ENCODE results near the gene NHERF2. TPM values are rescaled to one million over a fixed set of nuclear protein-coding genes. Genes with fewer than 3 reads are reported as not detected.

The NHERF2 gene
- total RNA-seq, 2 donors from 2014 or later = 0.82 to 3.7 TPM

- Mint-ChIP-seq H3K36me3 (no peaks in the 10 kb centered on the region), H3K9me3 (no peaks in the 10 kb centered on the region), H3K27ac (no peak overlapping the region)
- ATAC-seq (no peak), DNase-seq (ENCODE audit: low spot score in 2 of 2) (no peak)
Observed at GRCh38 chr16:2040041-2040786, 13.5 kb downstream of the NHERF2 start.

DNA sequence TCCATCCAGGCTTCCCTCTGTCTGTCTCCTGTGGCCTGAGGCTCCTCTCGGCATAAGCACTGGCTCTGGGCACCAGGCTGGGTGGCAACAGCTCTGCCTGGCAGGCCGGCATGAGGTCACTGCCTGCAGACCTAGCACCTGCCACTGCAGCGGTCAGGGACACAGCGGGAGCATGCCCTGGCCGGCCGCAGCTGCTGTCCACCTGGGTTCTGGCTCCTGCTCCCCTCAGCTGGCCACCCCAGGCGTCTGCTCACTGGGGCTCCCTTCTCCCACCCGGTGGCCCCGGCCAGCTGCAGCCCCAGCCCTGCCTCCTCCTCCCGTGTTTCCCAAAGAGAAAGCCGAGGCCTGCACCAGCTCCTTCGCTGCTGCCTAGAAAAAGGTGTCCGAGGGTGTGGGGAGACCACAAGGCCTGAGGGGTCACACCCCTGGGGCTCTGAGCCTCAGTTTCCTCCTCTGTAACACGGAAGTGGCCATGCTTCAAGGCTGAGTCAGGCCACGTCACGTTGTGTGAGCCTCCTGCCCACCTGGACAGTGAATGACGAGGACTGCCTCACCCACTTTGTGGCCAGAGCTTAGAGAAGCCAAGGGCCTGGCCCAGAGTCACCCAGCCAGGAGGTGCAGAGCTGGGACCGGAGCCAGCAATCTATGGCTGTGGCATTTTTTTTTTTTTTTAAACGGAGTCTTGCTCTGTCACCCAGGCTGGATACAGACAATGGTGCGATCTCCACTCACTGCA lies 14.3 kb downstream of the NHERF2 start:
- Mint-ChIP-seq H3K27ac (no peak overlapping the region), H3K9me3 (no peaks in the 10 kb centered on the region), H3K36me3 (no peaks in the 10 kb centered on the region)
- DNase-seq (ENCODE audit: low spot score in 2 of 2) = no peak
- ATAC-seq = no peak

DNA sequence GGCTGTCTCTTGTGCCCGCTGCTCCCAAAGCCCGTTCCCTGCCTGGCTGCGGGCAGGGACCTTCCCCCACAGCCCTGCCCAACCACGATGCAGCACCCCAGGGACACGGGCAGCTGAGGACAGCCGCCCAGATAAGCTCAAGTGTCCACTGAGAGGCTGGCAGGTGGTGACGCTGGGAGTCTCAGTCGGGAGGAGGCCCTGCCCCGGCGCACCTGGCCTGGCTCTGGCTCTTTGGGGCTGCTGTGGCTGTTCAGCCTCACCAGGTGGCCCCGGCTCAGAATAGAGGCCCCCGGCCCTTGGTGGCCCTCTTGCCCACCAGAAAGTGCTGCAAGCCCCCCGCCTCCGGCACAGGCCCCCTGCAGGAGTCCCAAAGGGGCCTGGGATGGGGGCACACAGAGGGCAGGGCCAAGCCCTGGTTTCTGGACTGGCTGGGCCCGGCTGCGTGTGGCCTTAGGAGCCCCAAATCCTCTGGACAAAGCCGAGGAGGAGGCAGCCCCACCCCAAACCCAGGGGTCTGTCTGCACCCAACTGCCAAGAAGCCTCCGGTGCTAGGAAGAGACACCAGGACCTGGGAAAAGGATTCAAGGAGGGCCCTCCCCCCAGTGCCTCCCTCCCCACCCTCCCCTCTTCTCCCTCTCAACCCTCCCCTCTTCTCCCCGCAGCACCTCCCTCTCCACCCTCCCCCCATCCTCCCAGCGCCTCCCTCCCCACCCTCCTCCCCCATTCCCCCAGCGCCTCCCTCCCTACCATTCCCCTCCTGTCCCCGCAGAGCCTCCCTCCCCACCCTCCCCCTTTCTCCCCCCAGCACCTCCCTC lies 15.7 kb downstream of the NHERF2 start:
- no peak for ATAC-seq
- Mint-ChIP-seq H3K27ac (no peak overlapping the region), H3K9me3 (no peaks in the 10 kb centered on the region), H3K36me3 (no peaks in the 10 kb centered on the region)
- no peak for DNase-seq (ENCODE audit: low spot score in 2 of 2)

GRCh38 chr16:2042986-2043666 lies 16.4 kb downstream of the NHERF2 start:
- Mint-ChIP-seq H3K9me3 (no peaks in the 10 kb centered on the region), H3K27ac (peak overlapping the region in 1 of 2 donors; percentile 92), H3K36me3 (no peaks in the 10 kb centered on the region)
- ATAC-seq = no peak
- no peak for DNase-seq (ENCODE audit: low spot score in 2 of 2)

DNA sequence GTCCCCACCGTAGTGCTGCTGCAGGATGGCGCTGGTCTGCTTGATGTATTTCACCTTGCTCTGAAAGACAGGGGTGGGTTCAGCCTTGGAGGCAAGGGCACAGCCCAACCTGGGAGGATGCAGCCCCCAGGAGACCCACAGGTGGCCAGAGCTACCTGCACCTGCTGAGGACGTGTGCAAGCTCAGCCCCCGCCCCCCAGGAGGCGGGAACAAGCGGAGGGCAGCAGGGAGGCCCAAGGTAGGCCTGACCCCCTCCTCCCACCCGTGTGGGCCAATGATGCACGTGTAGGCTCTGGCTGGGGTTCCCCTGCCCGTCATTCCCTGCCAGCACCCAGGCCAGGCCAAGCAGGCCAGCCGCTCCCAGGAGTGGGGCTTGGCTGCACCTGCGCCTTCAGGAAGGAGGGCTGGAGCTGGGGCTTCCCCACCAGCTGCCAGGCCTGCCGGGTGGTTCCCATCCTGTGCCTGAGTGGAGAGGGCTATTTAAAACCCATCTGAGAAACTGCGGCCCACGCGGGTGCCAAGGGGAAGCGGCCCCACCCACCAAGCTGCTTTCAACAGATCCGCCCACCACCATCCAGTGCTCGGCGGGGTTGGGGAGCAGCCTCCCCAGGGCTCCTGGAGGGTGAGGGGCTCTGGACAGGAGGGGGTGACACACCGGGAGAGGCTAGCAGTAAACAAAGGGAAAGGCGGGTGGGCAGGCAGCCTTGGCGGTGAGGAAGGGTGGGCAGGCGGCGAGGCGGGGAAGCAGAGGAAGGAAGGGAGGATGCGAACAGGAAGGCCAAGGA lies 17.2 kb downstream of the NHERF2 start:
- H3K9me3 Mint-ChIP-seq = no peaks in the 10 kb centered on the region
- ATAC-seq = no peak
- no peak for DNase-seq (ENCODE audit: low spot score in 2 of 2)
- H3K36me3 Mint-ChIP-seq = peaks cover 0 to 6% of the 10 kb centered on the region in 2 donors
- no peak overlapping the region for H3K27ac Mint-ChIP-seq

- Mint-ChIP-seq H3K36me3 (peaks cover 0 to 6% of the 10 kb centered on the region in 2 donors), H3K27ac (no peak overlapping the region), H3K9me3 (no peaks in the 10 kb centered on the region)
- DNase-seq (ENCODE audit: low spot score in 2 of 2) (no peak), ATAC-seq (no peak)
Observed at GRCh38 chr16:2044541-2044940, 17.8 kb downstream of the NHERF2 start.

- peaks cover 0 to 6% of the 10 kb centered on the region in 2 donors for H3K36me3 Mint-ChIP-seq
- H3K9me3 Mint-ChIP-seq = no peaks in the 10 kb centered on the region
- no peak overlapping the region for H3K27ac Mint-ChIP-seq
- no peak for DNase-seq (ENCODE audit: low spot score in 2 of 2)
- no peak for ATAC-seq
Observed at GRCh38 chr16:2045965-2046892, 19.5 kb downstream of the NHERF2 start.

- no peak for DNase-seq (ENCODE audit: low spot score in 2 of 2)
- peak in 1 of 2 donors; percentile 0 for ATAC-seq
- Mint-ChIP-seq H3K27ac (peak overlapping the region in 1 of 2 donors; percentile 79), H3K36me3 (peaks cover 0 to 6% of the 10 kb centered on the region in 2 donors), H3K9me3 (no peaks in the 10 kb centered on the region)
Observed at GRCh38 chr16:2046893-2047329, 20.2 kb downstream of the NHERF2 start.

DNA sequence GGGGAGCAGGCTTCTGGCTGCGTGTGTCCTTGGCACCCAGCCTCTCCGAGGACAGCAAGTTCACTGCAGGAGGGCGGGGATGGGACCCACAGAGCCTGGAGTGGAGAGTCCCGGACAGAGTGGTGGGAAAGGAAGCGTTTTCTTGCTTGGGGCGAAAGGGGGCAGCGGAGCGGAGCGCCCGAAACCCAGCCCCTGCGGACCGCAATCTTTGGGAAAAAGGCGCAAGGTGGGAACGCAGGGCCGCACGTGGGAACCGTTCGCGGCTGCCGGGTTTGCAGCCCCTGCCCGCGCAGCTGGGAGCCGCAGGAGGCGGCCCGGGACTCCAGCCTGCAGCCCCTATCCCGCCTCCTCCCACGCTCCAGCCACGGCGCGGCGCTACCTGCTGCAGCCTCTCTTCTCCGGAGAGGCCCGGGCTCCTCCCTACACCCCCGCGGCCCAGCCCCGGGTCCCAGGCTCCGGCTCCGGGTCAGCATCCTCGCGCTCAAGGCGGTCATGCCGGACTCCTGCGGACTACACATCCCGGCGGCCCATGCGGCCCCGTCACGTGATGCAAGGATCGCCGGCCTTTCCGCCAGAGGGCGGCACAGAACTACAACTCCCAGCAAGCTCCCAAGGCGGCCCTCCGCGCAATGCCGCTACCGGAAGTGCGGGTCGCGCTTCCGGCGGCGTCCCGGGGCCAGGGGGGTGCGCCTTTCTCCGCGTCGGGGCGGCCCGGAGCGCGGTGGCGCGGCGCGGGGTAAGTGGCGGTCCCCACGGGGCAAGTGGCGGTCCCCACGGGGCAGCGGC lies 20.8 kb downstream of the NHERF2 start, which contains the start of the genes NTHL1 and TSC2:
TSS of gene NTHL1 (minus strand) at position 505 of the 786 bp plus-strand sequence. CDS start at position 494, 11 bp downstream.
TSS of gene TSC2 (plus strand) at position 656 of the 786 bp plus-strand sequence. CDS start 631 bp downstream, outside the sequence.
- DNase-seq (ENCODE audit: low spot score in 2 of 2) = peak; percentile 96 to 97
- H3K9me3 Mint-ChIP-seq = no peaks in the 10 kb centered on the region
- peak within 1 kb of the TSS; percentile 79 to 82 for H3K27ac Mint-ChIP-seq
- H3K36me3 Mint-ChIP-seq = peaks cover 0 to 6% of the 10 kb centered on the region in 2 donors
- peak; percentile 99 for ATAC-seq

DNA sequence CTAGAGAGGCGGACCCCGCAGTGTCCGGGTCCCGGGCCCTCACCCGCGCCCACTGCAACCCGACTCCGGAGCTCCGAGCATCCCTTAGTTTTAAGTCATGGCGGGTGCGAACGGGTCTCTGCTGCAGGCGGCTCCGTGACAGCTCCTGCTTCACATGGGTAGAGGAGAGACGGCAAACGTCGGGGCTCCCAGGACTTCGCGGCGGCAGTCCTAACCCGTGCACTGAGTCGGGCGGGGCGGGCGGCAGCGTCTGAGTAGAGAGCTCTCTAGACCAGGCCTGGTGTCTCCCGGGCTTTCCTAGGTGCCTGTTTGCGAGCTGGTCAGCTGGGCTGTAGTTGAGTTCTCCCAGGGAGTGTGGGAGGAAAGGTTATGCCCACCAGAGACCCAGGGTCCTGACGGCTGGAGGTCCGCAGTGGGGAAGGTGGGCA lies 21.4 kb downstream of the NHERF2 start:
- H3K27ac Mint-ChIP-seq = peak overlapping the region; percentile 79 to 82
- DNase-seq (ENCODE audit: low spot score in 2 of 2) (no peak), ATAC-seq (peak in 1 of 2 donors; percentile 26)
- H3K36me3 Mint-ChIP-seq = peaks cover 0 to 6% of the 10 kb centered on the region in 2 donors
- H3K9me3 Mint-ChIP-seq = no peaks in the 10 kb centered on the region

DNA sequence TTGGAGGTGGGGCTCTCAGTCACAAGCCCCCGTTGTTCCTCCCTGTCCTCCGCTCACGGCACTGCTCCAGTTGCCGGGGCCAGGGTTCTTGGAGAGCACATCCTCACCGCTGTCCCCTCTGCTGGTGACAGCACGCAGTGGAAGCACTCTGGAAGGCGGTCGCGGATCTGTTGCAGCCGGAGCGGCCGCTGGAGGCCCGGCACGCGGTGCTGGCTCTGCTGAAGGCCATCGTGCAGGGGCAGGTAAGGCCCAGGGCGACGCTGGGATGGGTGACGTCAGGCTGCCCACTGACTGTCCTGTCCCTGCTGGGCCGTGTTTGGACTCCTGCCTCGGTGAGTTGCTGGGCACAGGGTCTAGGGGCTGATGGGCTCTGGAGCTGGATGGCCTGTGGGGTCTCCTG lies 26.5 kb downstream of the NHERF2 start:
- no peak for ATAC-seq
- H3K36me3 Mint-ChIP-seq = peaks cover 0 to 5% of the 10 kb centered on the region in 2 donors
- no peak overlapping the region for H3K27ac Mint-ChIP-seq
- H3K9me3 Mint-ChIP-seq = no peaks in the 10 kb centered on the region
- no peak for DNase-seq (ENCODE audit: low spot score in 2 of 2)

DNA sequence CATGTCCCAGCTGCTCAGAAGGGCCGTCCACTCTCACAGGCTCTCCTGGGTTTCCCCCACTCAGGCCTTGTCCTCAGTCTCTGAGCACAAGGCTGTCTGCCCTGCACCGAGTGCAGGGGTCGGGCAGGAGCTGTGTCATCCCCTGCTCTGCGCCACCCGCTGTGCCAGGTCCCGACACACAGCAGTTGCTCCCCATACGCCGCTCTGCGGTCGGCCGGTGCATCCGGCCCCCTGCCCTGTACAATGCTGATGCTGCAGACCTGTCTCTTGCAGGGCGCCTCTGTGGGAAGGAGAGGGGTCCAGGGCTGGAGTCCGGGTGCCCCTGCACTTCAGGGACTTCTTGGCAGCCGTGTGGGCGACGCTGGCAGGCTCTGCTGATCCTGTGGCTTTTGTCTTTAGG lies 27.2 kb downstream of the NHERF2 start:
- Mint-ChIP-seq H3K9me3 (no peaks in the 10 kb centered on the region), H3K36me3 (no peaks in the 10 kb centered on the region), H3K27ac (no peak overlapping the region)
- DNase-seq (ENCODE audit: low spot score in 2 of 2) (no peak), ATAC-seq (no peak)

DNA sequence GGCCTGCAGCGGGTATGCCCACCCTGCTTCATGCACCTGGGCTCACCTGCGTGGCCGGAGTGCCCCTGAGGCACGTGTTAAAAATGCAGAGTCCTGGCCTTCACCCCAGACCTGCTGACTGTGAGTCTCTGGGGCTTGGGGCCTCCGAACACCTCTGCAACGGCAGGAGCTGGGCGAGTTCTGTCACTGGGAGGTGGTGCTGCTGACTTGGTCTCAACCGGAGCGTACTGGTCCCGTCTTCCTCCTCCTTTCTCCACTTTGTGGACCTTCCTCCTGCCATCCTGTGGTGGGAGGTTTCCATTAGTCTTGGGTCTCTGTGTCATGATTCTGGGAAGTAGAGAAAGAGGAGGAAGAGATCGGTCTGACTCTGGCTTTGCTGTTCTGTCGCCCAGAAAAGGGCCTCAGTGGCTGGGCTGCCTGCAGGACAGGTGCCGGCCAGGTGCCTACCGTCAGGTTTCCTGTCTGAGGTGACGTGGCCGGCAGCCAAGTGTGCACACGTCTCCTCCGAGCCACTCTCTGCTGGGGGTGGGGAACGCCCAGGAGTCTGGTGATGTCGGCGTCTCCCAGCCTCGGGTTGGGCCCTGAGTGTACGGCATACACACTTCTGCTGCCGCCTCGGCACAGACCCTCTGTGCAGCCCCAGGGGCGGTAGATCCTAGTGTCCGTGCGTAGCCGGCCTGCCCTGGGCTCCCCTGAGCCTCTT lies 28.0 kb downstream of the NHERF2 start:
- ATAC-seq (no peak), DNase-seq (ENCODE audit: low spot score in 2 of 2) (no peak)
- H3K27ac Mint-ChIP-seq = no peak overlapping the region
- no peaks in the 10 kb centered on the region for H3K9me3 Mint-ChIP-seq
- no peaks in the 10 kb centered on the region for H3K36me3 Mint-ChIP-seq
